Measurements from ENCODE around the gene UBL5. TPM values are rescaled to one million over a fixed set of nuclear protein-coding genes. Genes with fewer than 3 reads are reported as not detected.

Gene UBL5
- total and polyA plus RNA-seq, 7 donors: 518 to 1,128 (median 778) TPM

DNA sequence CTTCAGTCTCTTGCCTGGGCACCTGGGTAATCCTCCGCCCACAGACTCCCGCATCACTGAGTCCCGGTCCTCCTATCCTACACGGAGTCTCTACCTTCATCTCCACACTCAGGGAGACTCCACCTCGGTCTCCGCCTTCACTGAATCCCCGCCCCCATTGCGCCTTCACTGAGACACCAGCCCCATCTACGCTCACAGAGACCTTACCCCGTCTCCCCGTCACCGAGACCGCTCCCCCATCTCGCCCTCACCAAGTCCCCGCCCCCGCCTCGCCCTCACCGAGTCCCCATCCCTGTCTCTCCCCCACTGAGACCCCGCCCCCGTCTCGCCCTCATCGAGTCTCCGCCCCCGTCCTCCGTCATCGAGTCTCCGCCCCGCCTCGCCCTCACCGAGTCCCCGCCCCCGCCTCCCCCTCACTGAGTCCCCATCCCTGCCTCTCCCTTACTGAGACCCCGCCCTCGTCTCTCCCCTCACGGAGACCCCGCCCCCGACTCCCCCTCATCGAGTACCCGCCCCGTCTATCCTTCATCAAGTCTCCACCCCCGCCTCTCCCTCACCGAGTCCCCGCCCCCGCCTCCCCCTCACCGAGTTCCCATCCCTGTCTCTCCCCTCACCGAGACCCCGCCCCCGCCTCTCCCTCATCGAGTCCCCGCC is 36.0 kb upstream of the UBL5 start:
- H3K27ac ChIP-seq: peak overlapping the region; percentile 90 to 99 (median 96)
- intact Hi-C loops (cut with DNase I): loop anchor here (2.0 to 5.0 kb wide), 6 partner anchors 27 to 483 kb away; partner anchors contain the start of genes FBXL12, ZNF426, ZNF561 and ZNF562
- H3K36me3 ChIP-seq: no peaks in the 10 kb centered on the region
- TF ChIP-seq, protein P1, sequence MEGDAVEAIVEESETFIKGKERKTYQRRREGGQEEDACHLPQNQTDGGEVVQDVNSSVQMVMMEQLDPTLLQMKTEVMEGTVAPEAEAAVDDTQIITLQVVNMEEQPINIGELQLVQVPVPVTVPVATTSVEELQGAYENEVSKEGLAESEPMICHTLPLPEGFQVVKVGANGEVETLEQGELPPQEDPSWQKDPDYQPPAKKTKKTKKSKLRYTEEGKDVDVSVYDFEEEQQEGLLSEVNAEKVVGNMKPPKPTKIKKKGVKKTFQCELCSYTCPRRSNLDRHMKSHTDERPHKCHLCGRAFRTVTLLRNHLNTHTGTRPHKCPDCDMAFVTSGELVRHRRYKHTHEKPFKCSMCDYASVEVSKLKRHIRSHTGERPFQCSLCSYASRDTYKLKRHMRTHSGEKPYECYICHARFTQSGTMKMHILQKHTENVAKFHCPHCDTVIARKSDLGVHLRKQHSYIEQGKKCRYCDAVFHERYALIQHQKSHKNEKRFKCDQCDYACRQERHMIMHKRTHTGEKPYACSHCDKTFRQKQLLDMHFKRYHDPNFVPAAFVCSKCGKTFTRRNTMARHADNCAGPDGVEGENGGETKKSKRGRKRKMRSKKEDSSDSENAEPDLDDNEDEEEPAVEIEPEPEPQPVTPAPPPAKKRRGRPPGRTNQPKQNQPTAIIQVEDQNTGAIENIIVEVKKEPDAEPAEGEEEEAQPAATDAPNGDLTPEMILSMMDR (IDR thresholded peaks at IDR 0.05): no peak
- TF ChIP-seq POLR2A (IDR thresholded peaks at IDR 0.05) (peak in 1 of 2 donors; percentile 56), POLR2AphosphoS5 (IDR thresholded peaks at IDR 0.05) (peak; percentile 33 to 75 (median 50))
- WGBS, 2 donors: 2 to 3% methylated on average over 50 of the region's 50 CpGs
- H3K4me3 ChIP-seq: peak overlapping the region; percentile 60 to 86 (median 64)
- peaks cover 0 to 30% (median 20%) of the 10 kb centered on the region in 4 donors for H3K4me1 ChIP-seq
- H3K27me3 ChIP-seq: no peaks in the 10 kb centered on the region
- H3K9me3 ChIP-seq: no peaks in the 10 kb centered on the region
- DNase-seq: peak; percentile 99

DNA sequence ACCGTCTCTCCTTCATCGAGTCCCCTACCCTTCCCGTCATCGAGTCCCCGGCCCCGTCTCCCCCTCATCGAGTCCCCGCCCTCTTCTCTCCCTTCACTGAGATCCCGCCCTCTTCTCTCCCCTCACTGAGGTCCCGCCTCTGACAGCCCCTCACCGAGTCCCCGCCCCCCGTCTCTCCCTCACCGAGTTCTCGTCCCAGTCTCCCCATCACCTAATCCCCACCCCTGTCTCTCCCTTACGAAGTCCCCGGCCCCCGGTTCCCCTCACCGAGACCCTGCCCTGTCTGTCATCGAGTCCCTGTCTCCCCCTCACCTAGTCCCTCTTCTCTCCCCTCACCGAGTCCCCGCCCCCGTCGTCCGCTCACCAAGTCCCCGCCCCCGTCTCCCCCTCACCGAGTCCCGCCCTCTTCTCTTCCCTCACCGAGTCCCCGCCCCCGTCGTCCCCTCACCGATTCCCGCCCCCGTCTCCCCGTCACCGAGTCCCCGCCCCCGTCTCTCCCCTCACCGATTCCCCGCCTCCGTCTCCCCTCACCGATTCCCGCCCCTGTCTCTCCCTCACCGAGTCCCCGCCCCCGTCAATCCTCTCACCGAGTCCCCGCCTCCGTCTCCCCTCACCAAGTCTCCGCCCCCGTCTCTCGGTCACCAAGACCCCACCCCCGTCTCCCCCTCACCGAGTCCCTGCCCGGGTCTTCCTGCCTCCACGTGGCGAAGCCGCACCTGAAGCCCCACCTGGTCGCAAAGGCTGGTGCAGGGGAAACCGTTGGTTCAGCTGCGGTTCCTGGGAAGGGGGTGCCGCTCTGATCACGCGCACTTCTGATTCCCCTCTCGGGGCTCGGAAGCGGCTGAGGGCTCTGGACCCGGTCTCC is 35.3 kb upstream of the UBL5 start:
- WGBS, 2 donors: 2 to 3% methylated on average over 70 of the region's 70 CpGs
- H3K9me3 ChIP-seq: no peaks in the 10 kb centered on the region
- H3K27me3 ChIP-seq: no peaks in the 10 kb centered on the region
- H3K4me3 ChIP-seq: peak overlapping the region; percentile 60 to 86 (median 64)
- intact Hi-C loops (cut with DNase I): loop anchor here (2.0 to 5.0 kb wide), 5 partner anchors 26 to 484 kb away; partner anchors contain the start of genes FBXL12, ZNF426, ZNF562 and ZNF699
- H3K27ac ChIP-seq: peak overlapping the region; percentile 90 to 99 (median 96)
- TF ChIP-seq EP300 (IDR thresholded peaks at IDR 0.05) (no peak), POLR2AphosphoS5 (IDR thresholded peaks at IDR 0.05) (peak in 2 of 4 donors; percentile 30 to 45), POLR2A (IDR thresholded peaks at IDR 0.05) (peak in 1 of 2 donors; percentile 32)
- TF ChIP-seq, protein P1 (IDR thresholded peaks at IDR 0.05): no peak
- peaks cover 0 to 30% (median 20%) of the 10 kb centered on the region in 4 donors for H3K4me1 ChIP-seq
- DNase-seq: peak; percentile 98
- H3K36me3 ChIP-seq: no peaks in the 10 kb centered on the region

DNA sequence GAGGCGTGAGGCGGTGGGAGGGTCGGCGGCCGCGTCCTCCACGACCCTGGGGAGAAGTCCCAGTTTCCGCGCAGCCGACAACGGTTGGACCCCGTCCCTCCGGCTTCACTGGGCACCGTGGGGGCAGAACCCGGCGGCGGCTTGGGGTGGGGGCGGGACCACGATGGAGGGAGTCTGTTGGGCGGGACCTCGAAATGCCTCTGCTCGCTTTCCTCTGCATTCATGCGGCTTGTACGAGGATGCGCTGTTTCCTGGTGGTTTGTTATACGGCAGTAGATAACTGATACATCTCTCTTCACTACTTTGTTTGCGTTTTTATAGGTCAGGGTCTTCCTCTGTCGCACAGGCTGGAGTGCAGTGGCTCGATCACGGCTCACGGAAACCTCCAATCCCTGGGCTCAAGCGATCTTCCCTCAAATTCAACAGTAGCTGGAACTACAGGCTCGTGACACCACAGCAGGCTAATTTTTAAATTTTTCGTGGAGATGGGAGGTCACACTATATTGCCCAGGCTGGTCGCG is 34.6 kb upstream of the UBL5 start:
- peaks cover 0 to 30% (median 20%) of the 10 kb centered on the region in 4 donors for H3K4me1 ChIP-seq
- peak overlapping the region; percentile 60 to 86 (median 64) for H3K4me3 ChIP-seq
- intact Hi-C loops (cut with DNase I): loop anchor here (2.0 to 5.0 kb wide), 5 partner anchors 26 to 484 kb away; partner anchors contain the start of genes FBXL12, ZNF426, ZNF562 and ZNF699
- peak; percentile 82 for DNase-seq
- TF ChIP-seq EP300 (IDR thresholded peaks at IDR 0.05): no peak
- no peak for TF ChIP-seq POLR2A (IDR thresholded peaks at IDR 0.05)
- peak in 1 of 4 donors; percentile 18 for TF ChIP-seq POLR2AphosphoS5 (IDR thresholded peaks at IDR 0.05)
- no peaks in the 10 kb centered on the region for H3K27me3 ChIP-seq
- no peaks in the 10 kb centered on the region for H3K36me3 ChIP-seq
- no peaks in the 10 kb centered on the region for H3K9me3 ChIP-seq
- peak overlapping the region; percentile 90 to 99 (median 96) for H3K27ac ChIP-seq
- WGBS, 2 donors: 19 to 24% methylated on average over 36 of the region's 36 CpGs

DNA sequence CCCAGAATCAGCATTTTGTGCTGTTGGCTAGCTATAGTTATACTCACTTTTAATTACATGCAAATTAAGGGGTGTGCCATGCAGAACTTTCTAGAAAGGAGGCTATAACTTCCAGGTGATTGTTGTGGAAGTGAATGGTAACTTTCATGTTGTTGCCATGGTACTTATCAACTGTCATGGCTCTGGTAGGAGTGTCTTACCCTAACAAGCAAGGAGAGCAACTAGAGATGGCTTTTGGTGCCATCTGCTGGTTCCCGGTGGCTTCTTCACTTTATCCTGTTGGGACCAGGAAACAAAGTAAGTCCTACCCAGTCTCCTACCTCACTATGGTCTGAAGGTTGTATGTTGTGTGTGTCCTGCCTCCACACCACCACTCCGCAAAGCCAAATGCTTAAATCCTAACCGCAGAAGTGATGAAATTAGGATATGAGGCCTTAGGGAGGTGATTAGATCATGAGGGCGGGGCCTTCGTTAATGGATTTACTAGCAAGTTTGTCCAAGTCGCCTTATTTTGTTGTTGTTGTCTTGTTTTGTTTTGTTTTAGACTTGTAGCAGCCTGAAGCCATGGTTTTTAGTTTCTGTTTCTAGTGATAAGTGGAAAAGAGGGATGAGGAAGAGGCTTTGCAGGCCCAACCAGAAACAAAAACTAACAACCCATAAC is 31.5 kb upstream of the UBL5 start:
- Histone ChIP-seq H3K4me1 (peaks cover 0 to 7% (median 5%) of the 10 kb centered on the region in 4 donors), H3K9me3 (no peaks in the 10 kb centered on the region), H3K36me3 (no peaks in the 10 kb centered on the region), H3K27me3 (no peaks in the 10 kb centered on the region), H3K4me3 (no peak overlapping the region), H3K27ac (peak overlapping the region in 1 of 4 donors; percentile 24)
- peak; percentile 88 for DNase-seq
- intact Hi-C loops (cut with DNase I): loop anchor here (2.0 to 5.0 kb wide), 2 partner anchors 591 to 659 kb away; no protein-coding TSS in a partner anchor
- WGBS, 2 donors: 46 to 57% methylated on average over 6 of the region's 6 CpGs
- TF ChIP-seq POLR2AphosphoS5 (IDR thresholded peaks at IDR 0.05): peak in 1 of 4 donors; percentile 32
- TF ChIP-seq, protein P1 (IDR thresholded peaks at IDR 0.05): peak; percentile 70 to 82 (median 72)
- TF ChIP-seq POLR2A (IDR thresholded peaks at IDR 0.05): no peak
- no peak for TF ChIP-seq EP300 (IDR thresholded peaks at IDR 0.05)

Measured in sigmoid colon (tissue), 7 donors.